Amygdala (tissue), 56 donors: ENCODE measurements around the gene DEK.
"Not testable (repeated sequence)": the region's sequence is repeated elsewhere in the genome, so short reads cannot be mapped to it uniquely, and the experiment has no call there.

Experiments used
- DNase-seq, 56 donors: peaks; one replicate each; lab custom pipeline; 2025; lab: John Stamatoyannopoulos, UW

Gene DEK, protein sequence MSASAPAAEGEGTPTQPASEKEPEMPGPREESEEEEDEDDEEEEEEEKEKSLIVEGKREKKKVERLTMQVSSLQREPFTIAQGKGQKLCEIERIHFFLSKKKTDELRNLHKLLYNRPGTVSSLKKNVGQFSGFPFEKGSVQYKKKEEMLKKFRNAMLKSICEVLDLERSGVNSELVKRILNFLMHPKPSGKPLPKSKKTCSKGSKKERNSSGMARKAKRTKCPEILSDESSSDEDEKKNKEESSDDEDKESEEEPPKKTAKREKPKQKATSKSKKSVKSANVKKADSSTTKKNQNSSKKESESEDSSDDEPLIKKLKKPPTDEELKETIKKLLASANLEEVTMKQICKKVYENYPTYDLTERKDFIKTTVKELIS

DNA sequence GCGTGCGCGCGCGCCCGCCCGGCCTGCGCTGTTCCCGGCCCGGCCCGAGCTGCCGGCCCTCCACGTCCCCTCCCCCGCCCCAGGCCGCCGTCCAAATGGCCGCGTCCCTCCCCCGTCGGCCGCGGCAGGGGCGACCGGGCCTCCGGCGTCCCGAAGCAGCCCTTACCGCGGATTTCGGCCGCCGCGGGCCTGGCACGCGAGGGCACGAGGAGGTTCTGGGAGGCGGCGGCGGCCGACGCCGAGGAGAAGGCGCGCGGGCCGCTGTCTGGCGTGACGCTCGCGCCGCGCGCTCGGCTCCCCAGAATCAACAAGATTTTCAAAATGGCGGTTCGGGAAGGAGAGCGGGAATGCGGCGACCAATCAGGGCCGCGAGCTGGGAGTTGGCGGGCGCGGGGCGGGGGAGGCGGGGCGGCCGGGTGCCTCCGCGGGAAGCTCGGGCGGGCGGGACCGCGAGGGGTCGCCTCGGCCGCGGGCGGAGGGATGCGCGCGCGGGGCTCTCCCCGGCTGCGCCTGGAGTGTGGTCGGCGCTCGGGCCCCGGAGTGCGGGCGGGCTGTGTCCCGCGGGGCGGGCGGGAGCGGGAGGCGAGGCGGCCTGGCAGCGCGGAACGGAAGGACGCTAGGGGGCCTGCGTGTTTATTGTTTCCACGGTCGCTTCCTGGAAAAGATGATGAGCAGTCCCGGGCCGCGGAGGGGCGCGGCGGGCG is at the start of gene DEK:
Gene DEK, minus strand, starts transcription at position 312 of the 704 bp plus-strand sequence. CDS start 543 bp downstream, outside the sequence.
- peak in 55 of 56 donors; percentile 33 to 97 (median 90) for DNase-seq

- no peak for DNase-seq
Observed at GRCh38 chr6:18312368-18312767, 48.0 kb upstream of the DEK start.

DNA sequence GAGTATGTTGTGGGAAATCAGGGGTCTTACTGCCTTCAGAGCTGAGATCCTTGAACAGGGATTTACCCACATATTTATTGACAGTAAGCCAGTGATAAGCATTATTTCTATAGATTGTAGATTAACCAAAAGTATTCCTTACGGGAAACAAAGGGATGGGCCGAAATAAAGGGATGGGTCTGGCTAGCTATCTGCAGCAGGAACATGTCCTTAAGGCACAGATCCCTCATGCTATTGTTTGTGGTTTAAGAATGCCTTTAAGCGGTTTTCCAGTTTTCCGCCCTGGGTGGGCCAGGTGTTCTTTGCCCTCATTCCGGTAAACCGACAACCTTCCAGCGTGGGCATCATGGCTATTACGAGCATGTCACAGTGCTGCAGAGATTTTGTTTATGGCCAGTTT is 45.7 kb upstream of the DEK start:
- DNase-seq = not testable (repeated sequence)

GRCh38 chr6:18309046-18309445 is 44.7 kb upstream of the DEK start:
- no peak for DNase-seq

GRCh38 chr6:18308070-18308735 is 43.9 kb upstream of the DEK start:
- no peak for DNase-seq

- DNase-seq = no peak
Observed at GRCh38 chr6:18306977-18307376, 42.6 kb upstream of the DEK start.

DNA sequence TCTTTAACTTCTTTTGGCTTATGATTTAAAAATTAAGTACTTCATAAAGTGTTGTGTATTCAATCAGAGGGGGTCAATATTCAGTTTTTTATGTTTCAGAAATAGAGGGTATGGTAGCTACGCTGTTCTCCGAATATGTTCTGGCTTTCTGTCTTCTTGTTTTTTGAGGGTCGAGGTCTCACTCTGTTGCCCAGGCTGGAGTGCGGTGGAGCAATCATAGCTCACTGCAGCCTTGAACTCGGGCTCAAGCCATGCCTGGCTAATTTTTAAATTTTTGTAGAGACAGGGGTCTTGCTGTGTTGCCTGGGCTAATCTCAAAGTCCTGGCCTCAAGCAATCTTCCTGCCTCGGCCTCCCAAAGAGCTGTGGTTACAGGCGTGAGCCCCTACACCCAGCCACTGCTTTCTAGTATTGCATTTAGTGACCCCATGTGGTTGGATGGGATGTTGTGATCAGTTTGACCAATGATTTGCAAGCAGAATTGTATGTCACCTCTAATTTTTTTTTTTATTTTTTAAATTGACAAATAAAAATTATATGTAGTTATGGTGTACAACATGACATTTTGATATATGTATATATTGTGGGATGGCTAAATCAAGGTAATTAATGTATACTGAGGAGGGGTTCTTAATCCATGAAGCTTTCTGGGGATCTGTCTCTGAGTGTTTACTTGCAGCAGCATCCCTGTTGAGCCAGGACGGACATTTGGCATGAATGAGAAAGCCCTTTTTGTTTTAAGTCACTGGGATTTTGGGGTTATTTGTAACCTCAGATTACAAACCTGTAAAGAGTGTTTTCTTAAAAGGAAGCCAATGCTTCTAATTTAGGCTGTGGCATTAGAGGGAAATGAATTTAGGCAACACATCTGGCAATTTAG is 38.5 kb upstream of the DEK start:
- DNase-seq = peak in 2 of 56 donors; percentile 1 to 7

- DNase-seq = no peak
Observed at GRCh38 chr6:18293076-18293904, 29.0 kb upstream of the DEK start.

GRCh38 chr6:18289283-18289682 is 25.0 kb upstream of the DEK start:
- DNase-seq = no peak

DNA sequence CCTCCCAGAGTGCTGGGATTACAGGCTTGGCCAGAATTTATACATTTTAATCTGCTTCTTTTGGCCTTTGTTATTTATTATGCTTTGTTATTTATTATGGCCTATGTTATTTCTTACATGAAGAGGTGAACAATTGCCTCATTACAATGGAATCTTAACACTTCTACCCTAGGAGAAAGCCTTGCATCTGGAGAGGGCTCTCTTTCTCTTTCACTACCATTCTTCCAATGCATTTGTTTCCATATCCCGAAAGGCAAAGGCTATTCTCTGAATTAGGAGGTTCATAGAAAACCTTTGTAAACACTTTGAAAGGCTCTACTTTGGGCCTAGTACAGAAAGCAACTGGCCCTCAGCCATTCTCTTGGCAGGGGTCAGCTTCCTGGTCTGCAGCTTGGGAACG is 19.9 kb upstream of the DEK start:
- no peak for DNase-seq

DNA sequence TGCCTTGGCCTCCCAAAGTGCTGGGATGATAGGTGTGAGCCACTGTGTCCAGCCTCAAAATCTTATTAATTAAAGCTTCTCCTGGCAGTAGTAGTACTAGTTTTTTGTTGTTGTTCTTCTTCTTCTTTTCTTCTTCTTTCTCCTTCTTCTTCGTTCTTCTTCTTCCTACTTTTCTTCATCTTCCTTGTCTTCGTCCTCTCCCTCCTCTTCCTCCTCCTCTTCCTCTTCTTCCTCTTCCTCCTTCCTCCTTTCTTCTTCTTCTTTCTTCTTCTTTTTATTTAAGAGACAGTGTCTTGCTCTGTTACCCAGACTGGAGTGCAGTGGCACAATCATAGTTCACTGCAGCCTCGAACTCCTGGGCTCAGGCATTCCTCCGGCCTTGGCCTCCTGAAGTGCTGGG is 17.2 kb upstream of the DEK start:
- no peak for DNase-seq

GRCh38 chr6:18280084-18280483 is 15.8 kb upstream of the DEK start:
- no peak for DNase-seq

GRCh38 chr6:18279422-18279821 is 15.1 kb upstream of the DEK start:
- no peak for DNase-seq

DNA sequence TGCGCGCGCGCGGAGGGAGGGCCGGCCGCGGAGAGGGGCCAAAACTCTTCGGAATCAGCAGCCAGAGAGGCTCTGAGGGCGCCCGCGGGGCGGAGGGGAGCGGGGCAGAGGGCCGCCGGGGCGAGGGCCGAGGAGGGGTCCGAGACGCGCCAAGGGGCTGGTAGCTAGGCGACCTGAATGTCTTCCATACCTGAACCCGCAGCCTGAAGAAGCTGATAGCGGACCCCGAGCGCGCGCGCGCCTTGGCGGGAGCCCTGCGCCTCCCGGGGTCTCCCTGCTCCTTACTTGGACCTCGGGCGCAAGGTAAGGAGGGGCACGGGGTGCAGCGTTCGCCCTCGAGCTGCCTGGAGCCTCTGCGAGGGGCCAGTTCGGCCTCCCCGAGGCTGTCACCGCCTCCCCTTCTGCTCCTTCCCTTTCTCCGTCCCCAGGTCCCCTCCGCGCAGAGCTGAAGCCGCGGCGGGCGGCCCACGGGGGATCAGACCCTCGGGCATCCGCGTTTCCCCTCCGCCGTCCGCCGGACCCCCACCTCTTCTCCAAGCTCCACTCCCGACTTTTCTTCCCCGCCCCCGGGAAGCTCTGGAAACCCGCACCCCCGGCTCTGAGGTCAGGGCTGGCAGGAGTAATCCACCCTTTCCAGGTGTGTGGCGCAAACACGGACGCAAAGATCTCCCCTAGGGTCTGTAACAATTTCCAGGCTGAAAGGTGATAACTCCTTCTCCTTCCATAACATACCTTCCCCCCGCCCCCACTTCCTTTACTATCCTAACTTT is 13.1 kb upstream of the DEK start:
- DNase-seq = peak in 3 of 56 donors; percentile 8 to 9 (median 9)

- DNase-seq = no peak
Observed at GRCh38 chr6:18276610-18277236, 12.4 kb upstream of the DEK start.

DNA sequence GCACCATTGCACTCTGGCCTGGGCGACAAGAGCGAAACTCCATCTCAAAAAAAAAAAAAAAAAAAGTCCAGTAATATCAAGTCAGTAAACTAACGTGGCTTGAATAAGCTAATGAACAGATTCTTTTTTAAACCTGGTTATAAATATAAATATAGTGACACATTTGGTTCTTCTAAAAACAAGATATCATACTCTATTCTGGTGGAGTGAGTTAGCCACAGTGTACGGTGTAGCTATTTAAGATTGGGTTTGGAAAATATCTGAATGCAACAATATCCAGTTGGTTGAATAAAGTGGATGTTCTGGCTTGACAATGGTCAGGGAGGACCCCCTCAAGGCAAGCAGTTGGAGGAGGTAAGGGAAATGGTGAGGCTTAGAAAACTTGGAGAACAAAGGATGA is 5.9 kb upstream of the DEK start:
- DNase-seq = no peak

DNA sequence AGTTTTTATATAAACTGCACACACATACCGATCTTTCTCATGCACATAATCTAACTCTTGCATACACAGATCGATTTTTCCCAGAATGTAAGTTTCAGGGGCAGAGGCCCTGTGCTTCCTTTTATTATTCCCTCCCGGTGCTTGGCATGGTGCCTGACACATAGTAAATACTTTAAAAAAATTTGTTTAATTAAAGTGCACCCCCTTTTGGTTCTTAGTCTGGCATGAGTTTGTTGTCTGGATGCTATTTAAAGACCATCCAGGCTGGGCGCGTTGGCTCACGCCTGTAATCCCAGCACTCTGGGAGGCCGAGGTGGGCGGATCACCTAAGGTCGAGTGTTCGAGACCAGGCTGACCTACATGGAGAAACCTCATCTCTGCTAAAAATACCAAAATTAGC is 5.4 kb upstream of the DEK start:
- no peak for DNase-seq

DNA sequence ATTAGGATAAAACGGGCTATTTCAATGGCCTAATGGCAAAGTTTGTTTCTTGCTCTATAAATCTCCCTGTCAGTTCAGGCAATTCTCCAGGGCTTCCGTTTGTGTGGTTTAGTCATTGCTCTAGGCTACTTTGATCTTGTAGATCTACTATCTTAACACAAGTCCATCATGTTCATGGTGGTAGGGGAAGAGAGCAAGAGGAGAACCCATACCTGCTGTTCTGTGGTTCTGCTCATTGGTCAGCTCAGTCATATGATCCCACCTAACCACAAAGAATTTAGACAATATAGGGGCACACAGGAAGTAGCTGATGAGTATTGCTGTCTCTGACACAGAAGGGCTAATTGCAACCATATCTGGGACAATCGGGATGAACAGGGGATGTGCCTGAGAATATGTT is 4.9 kb upstream of the DEK start:
- DNase-seq = no peak
